Heart left ventricle (tissue), 16 donors: ENCODE results near the gene ARHGEF26. TPM values are rescaled to one million over a fixed set of nuclear protein-coding genes. Genes with fewer than 3 reads are reported as not detected.

Experiments
- ATAC-seq, 4 donors: fragments of 200-7000 bp; cut with Tn5 transposase; one replicate each; pipeline ENCODE4 v1.9.1; 2020 to 2022; ENCODE audit warnings: moderate library complexity in 4 of 4, mild to moderate bottlenecking in 3 of 4, moderate number of reproducible peaks in 1 of 4
- DNase-seq, 5 donors: peaks; one replicate each; pipeline ENCODE4 v3.0.0-alpha.2; 2020
- H3K27ac ChIP-seq, 12 donors: fragments of 200-600 bp; sonication (generic) in 4 of 12; one replicate each; pipeline versions ENCODE4 v1.5.0 to v1.8.0; 2016 to 2022; ENCODE audit warnings: mild to moderate bottlenecking in 2 of 12
- H3K27me3 ChIP-seq, 9 donors: fragments of 200-600 bp; sonication (generic) in 2 of 9; one replicate each; pipeline versions ENCODE4 v1.5.1 to v1.8.0; 2016 to 2022; ENCODE audit warnings: mild to moderate bottlenecking in 3 of 9
- H3K36me3 ChIP-seq, 9 donors: fragments of 200-600 bp; sonication (generic) in 2 of 9; one replicate each; pipeline versions ENCODE4 v1.5.0 to v1.8.0; 2018 to 2022; ENCODE audit warnings: mild to moderate bottlenecking in 2 of 9
- H3K4me1 ChIP-seq, 12 donors: fragments of 200-600 bp; sonication (generic) in 4 of 12; one replicate each; pipeline versions ENCODE4 v1.5.0 to v1.8.0; 2016 to 2022; ENCODE audit warnings: mild to moderate bottlenecking in 3 of 12
- H3K4me3 ChIP-seq, 12 donors: fragments of 200-600 bp; sonication (generic) in 4 of 12; one replicate each; pipeline versions ENCODE4 v1.5.0 to v1.8.0; 2017 to 2022; ENCODE audit warnings: mild to moderate bottlenecking in 9 of 12, moderate library complexity in 4 of 12
- H3K9me3 ChIP-seq, 12 donors: fragments of 200-600 bp; sonication (generic) in 4 of 12; one replicate each; pipeline versions ENCODE4 v1.5.0 to v1.8.0; 2016 to 2022; ENCODE audit warnings: mild to moderate bottlenecking in 1 of 12
- POLR2A ChIP-seq, 2 donors: fragments of 450-650 bp; IDR thresholded peaks; one replicate each; pipeline ENCODE4 v1.6.1; 2017; ENCODE audit warnings: antibody characterized with exemption in 2 of 2, mild to moderate bottlenecking in 2 of 2, moderate library complexity in 2 of 2
- WGBS, 4 donors: extraction: QIAGEN DNeasy Blood & Tissue Kit in 2 of 4; methylation state at CpG; one replicate each; pipeline versions ENCODE4 v1.1.5 to v1.1.7; 2013 to 2018; 5-methylcytosine and 5-hydroxymethylcytosine counted together
- intact Hi-C, 10 donors: fragments of 100-400 bp; cut with DNase I; formaldehyde crosslinking; loops; one replicate each; pipeline versions ENCODE4 v1.11.1 to v1.14.2; 2022
- polyA plus RNA-seq, 2 donors: library from polyadenylated mRNA; stranded (reverse); fragments of 200-250 nt; gene quantifications; one replicate each; pipeline ENCODE4 v1.2.3, GENCODE V29; 2013
- total RNA-seq, 9 donors: library from RNA; depleted of rRNA in 2 of 9; stranded (reverse); fragments of >200 nt in 2 of 9; fragmentation: NEBNext Ultra II Directional in 3 of 9; extraction: Animal tissue kit (Norgen Biotek cat#: 25700) in 3 of 9; gene quantifications; one replicate each; pipeline versions ENCODE4 v1.1.0 to v1.2.4, GENCODE V29; 2016 to 2023
- TF ChIP-seq, protein P1 (sequence below), 12 donors: fragments of 200-600 bp; sonication (generic) in 4 of 12; IDR thresholded peaks; one replicate each; pipeline versions ENCODE4 v1.5.0 to v1.8.0; 2018 to 2022; ENCODE audit warnings: antibody characterized with exemption in 12 of 12, mild to moderate bottlenecking in 5 of 12
- donor health status: ischemic (EF 13 %, LVEDD 7.1; RV severe dilation, severe dysfunction).
- donor health status: healthy with polysubstance abuse.
- donor health status: DM: no; HTN: yes; CAD: no.
- donor health status: DM: no; HTN: no; CAD: no.
- donor health status: ischemic (EF 25% LVEDD 6.9; RV normal size, moderate dysfunction).
- donor health status: ischemic (EF 25% LVEDD 5.7; RV mildly dilated, moderate dysfunction).
- donor health status: healthy.
- donor health status: DM: yes; HTN: yes; CAD: no.
- donor health status: ischemic (EF 35%, LVEDD 5.7; RV mildly dilated, moderate dysfunction).
- donor health status: nonischemic (EF 11% LVEDD 7.7; RV severe dilation, severe dysfunction).
- donor health status: DM: yes; HTN: yes; CAD: no.
- donor health status: PGD.
- donor health status: ischemic (EF 29% LVEDD 5.4; RV normal size, mild dysfunction).
- donor health status: nonischemic (EF 23%, LVEDD 6.1; RV moderate dilation, normal function).

Gene ARHGEF26
- total and polyA plus RNA-seq, 11 donors: 0.68 to 2.3 (median 1.3) TPM

GRCh38 chr3:154275965-154276364, 154.8 kb downstream of the ARHGEF26 start:
- Histone ChIP-seq H3K27ac (peak overlapping the region in 5 of 12 donors; percentile 24 to 54 (median 31)), H3K9me3 (no peaks in the 10 kb centered on the region), H3K4me3 (no peak overlapping the region), H3K36me3 (peaks cover 0 to 97% (median 90%) of the 10 kb centered on the region in 9 donors), H3K4me1 (peaks cover 0 to 36% (median 15%) of the 10 kb centered on the region in 12 donors), H3K27me3 (no peaks in the 10 kb centered on the region)
- TF ChIP-seq, protein P1, sequence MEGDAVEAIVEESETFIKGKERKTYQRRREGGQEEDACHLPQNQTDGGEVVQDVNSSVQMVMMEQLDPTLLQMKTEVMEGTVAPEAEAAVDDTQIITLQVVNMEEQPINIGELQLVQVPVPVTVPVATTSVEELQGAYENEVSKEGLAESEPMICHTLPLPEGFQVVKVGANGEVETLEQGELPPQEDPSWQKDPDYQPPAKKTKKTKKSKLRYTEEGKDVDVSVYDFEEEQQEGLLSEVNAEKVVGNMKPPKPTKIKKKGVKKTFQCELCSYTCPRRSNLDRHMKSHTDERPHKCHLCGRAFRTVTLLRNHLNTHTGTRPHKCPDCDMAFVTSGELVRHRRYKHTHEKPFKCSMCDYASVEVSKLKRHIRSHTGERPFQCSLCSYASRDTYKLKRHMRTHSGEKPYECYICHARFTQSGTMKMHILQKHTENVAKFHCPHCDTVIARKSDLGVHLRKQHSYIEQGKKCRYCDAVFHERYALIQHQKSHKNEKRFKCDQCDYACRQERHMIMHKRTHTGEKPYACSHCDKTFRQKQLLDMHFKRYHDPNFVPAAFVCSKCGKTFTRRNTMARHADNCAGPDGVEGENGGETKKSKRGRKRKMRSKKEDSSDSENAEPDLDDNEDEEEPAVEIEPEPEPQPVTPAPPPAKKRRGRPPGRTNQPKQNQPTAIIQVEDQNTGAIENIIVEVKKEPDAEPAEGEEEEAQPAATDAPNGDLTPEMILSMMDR (IDR thresholded peaks at IDR 0.05): no peak
- no peak for TF ChIP-seq POLR2A (IDR thresholded peaks at IDR 0.05)
- DNase-seq (peak in 1 of 5 donors; percentile 30), ATAC-seq (peak in 2 of 4 donors; percentile 55 to 76)
- WGBS, 4 donors: 46 to 60% (median 55%) methylated on average over 2 of the region's 2 CpGs
- intact Hi-C loops: loop anchor here in 1 of 10 donors (5.0 kb wide), 1 partner anchor 46 kb away; the partner anchor contains the start of gene DHX36

- H3K4me1 ChIP-seq: peaks cover 0 to 16% (median 5%) of the 10 kb centered on the region in 12 donors
- no peaks in the 10 kb centered on the region for H3K27me3 ChIP-seq
- H3K27ac ChIP-seq: no peak overlapping the region
- ATAC-seq: no peak
- WGBS, 4 donors: 91 to 97% (median 97%) methylated on average over 1 of the region's 1 CpG
- no peaks in the 10 kb centered on the region for H3K9me3 ChIP-seq
- DNase-seq: no peak
- H3K36me3 ChIP-seq: peaks cover 0 to 100% (median 97%) of the 10 kb centered on the region in 9 donors
- no peak for TF ChIP-seq POLR2A (IDR thresholded peaks at IDR 0.05)
- TF ChIP-seq, protein P1 (IDR thresholded peaks at IDR 0.05): no peak
- intact Hi-C loops: no loop called here
- no peak overlapping the region for H3K4me3 ChIP-seq
Observed at GRCh38 chr3:154280161-154280560, 159.0 kb downstream of the ARHGEF26 start.

DNA sequence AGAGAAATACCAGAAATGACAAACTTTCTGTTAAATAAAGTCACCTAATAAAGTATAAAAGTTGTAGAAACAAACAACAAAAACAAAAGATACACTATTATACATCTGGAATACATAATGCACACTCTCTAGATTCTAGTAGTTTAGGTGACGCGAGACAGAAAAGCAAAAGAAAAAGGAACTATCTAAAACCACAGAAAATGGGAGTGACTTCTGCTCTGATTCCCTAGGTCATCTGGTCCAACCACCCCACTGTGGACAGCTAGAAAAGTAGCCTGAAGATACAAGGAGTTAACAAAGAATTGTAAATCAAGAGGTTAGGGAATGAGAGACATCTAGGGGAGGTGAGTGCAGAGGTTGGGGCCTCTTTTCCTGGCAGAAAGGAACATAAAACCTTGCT, 164.0 kb downstream of the ARHGEF26 start:
- Histone ChIP-seq H3K4me3 (no peak overlapping the region), H3K4me1 (peaks cover 0 to 7% (median 0%) of the 10 kb centered on the region in 12 donors), H3K36me3 (peaks cover 0 to 99% (median 98%) of the 10 kb centered on the region in 9 donors), H3K27me3 (no peaks in the 10 kb centered on the region), H3K9me3 (no peaks in the 10 kb centered on the region), H3K27ac (no peak overlapping the region)
- intact Hi-C loops: no loop called here
- no peak for ATAC-seq
- 88 to 91% (median 89%) methylated on average over 2 of the region's 2 CpGs for WGBS, 4 donors
- DNase-seq: no peak
- TF ChIP-seq, protein P1 (IDR thresholded peaks at IDR 0.05): no peak
- TF ChIP-seq POLR2A (IDR thresholded peaks at IDR 0.05): no peak

- no peak for TF ChIP-seq POLR2A (IDR thresholded peaks at IDR 0.05)
- TF ChIP-seq, protein P1 (IDR thresholded peaks at IDR 0.05): no peak
Observed at GRCh38 chr3:154290187-154290586, 169.0 kb downstream of the ARHGEF26 start.

More at GRCh38 chr3:154290187-154290586, 169.0 kb downstream of the ARHGEF26 start:
- Histone ChIP-seq H3K27me3 (no peaks in the 10 kb centered on the region), H3K4me3 (no peak overlapping the region), H3K36me3 (peaks cover 0 to 96% (median 95%) of the 10 kb centered on the region in 9 donors), H3K9me3 (no peaks in the 10 kb centered on the region), H3K27ac (no peak overlapping the region), H3K4me1 (peaks cover 0 to 3% (median 0%) of the 10 kb centered on the region in 12 donors)
- intact Hi-C loops: no loop called here
- ATAC-seq (no peak), DNase-seq (no peak)
- 94 to 100% (median 99%) methylated on average over 5 of the region's 5 CpGs for WGBS, 4 donors
